ENCODE data around the gene SOX14. TPM values are rescaled to one million over a fixed set of nuclear protein-coding genes. Genes with fewer than 3 reads are reported as not detected.

The SOX14 gene
- total and polyA plus RNA-seq, 2 experiments from 2014 or later, result 0.39 TPM; not detected in 1

- TF ChIP-seq ETS1 (IDR thresholded peaks at IDR 0.05) (peak; percentile 81; the same call in 1 of the 2 replicates), NANOG (IDR thresholded peaks at IDR 0.05; ENCODE audit: borderline replicate concordance) (peak; percentile 79), POLR2AphosphoS5 (IDR thresholded peaks at IDR 0.05; ENCODE audit: low read depth) (no peak), CREB1 (CRISPR knock-in tag; IDR thresholded peaks at IDR 0.05; ENCODE audit: low read depth) (no peak), EZH2phosphoT487 (IDR thresholded peaks at IDR 0.05; ENCODE audit: unreplicated experiment) (no peak)
- peak overlapping the region; percentile 79 for H3K27ac Mint-ChIP-seq
Observed at GRCh38 chr3:137812023-137812422, 47.9 kb downstream of the SOX14 start.

DNA sequence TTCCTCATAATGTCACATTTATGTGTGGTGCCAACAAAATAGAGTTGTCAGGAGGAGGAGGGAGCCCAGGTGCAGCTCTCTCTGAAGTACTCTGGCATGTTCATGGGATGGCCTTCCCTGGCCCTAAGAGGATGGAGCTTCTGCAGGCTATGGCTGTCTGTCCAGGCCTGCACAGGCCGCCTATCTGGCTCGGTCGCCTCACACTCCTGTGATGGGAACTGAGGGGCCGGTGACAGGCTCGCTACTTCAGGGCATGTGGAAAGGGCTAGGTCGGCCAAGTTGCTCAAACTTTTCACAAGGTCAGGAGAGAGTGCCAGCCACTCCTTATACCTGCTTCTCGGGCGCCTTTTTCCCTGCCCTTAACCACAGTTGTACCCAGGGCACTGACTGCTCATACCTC is 51.1 kb downstream of the SOX14 start:
- Histone ChIP-seq H3K79me2 (replicated peaks; ENCODE audit: insufficient read depth) (no peaks in the 10 kb centered on the region), H3K4me3 (no peak overlapping the region), H2AFZ (no peak overlapping the region), H3K27ac (ENCODE audit: low read depth) (no peak overlapping the region), H3K4me1 (ENCODE audit: insufficient read depth) (peaks cover 33% of the 10 kb centered on the region), H3K36me3 (ENCODE audit: insufficient read depth) (no peaks in the 10 kb centered on the region), H3K9me2 (ENCODE audit: insufficient read depth) (peaks cover 4% of the 10 kb centered on the region; the same call in 1 of the 2 replicates), H4K20me1 (replicated peaks; ENCODE audit: insufficient read depth) (no peaks in the 10 kb centered on the region), H3F3A (replicated peaks; ENCODE audit: low read depth) (no peaks in the 10 kb centered on the region), H3K27me3 (ENCODE audit: insufficient read depth) (no peaks in the 10 kb centered on the region), H3K4me2 (no peak overlapping the region)
- Mint-ChIP-seq H3K27ac (no peak overlapping the region), H3K36me3 (ENCODE audit: low read depth) (no peaks in the 10 kb centered on the region; the same call in 2 of the 3 replicates), H3K27me3 (ENCODE audit: insufficient read depth, low read depth, poor library complexity) (peaks cover 3% of the 10 kb centered on the region), H3K4me1 (peaks cover 27% of the 10 kb centered on the region), H3K9me3 (peaks cover 3% of the 10 kb centered on the region), H3K4me3 (no peak overlapping the region)
- no peak for ATAC-seq
- no peak for DNase-seq (ENCODE audit: low spot score)
- TF ChIP-seq EZH2 (IDR thresholded peaks at IDR 0.05; ENCODE audit: low read depth, unreplicated experiment) (no peak), EZH2phosphoT487 (IDR thresholded peaks at IDR 0.05; ENCODE audit: unreplicated experiment) (no peak), CREB1 (CRISPR knock-in tag; IDR thresholded peaks at IDR 0.05; ENCODE audit: low read depth) (no peak), NANOG (IDR thresholded peaks at IDR 0.05; ENCODE audit: borderline replicate concordance) (no peak), ZNF331 (CRISPR knock-in tag; IDR thresholded peaks at IDR 0.05; ENCODE audit: low read depth) (no peak), ZNF114 (CRISPR knock-in tag; IDR thresholded peaks at IDR 0.05) (no peak), REST (IDR thresholded peaks at IDR 0.05; ENCODE audit: unreplicated experiment) (no peak), ETS1 (IDR thresholded peaks at IDR 0.05) (no peak), POLR2AphosphoS5 (IDR thresholded peaks at IDR 0.05; ENCODE audit: low read depth) (no peak), JUNB (IDR thresholded peaks at IDR 0.05; ENCODE audit: unreplicated experiment) (no peak)

More at GRCh38 chr3:137812023-137812422, 47.9 kb downstream of the SOX14 start:
- Mint-ChIP-seq H3K36me3 (ENCODE audit: low read depth) (no peaks in the 10 kb centered on the region; the same call in 2 of the 3 replicates), H3K4me1 (peaks cover 41% of the 10 kb centered on the region), H3K27me3 (ENCODE audit: insufficient read depth, low read depth, poor library complexity) (peaks cover 7% of the 10 kb centered on the region), H3K9me3 (peaks cover 3% of the 10 kb centered on the region), H3K4me3 (peak overlapping the region; percentile 53)
- Histone ChIP-seq H3K4me3 (peak overlapping the region; percentile 35), H3K4me1 (ENCODE audit: insufficient read depth) (peaks cover 48% of the 10 kb centered on the region), H3K79me2 (replicated peaks; ENCODE audit: insufficient read depth) (no peaks in the 10 kb centered on the region), H2AFZ (no peak overlapping the region), H4K20me1 (replicated peaks; ENCODE audit: insufficient read depth) (no peaks in the 10 kb centered on the region), H3K36me3 (ENCODE audit: insufficient read depth) (no peaks in the 10 kb centered on the region), H3K4me2 (peak overlapping the region; percentile 67), H3K27me3 (ENCODE audit: insufficient read depth) (no peaks in the 10 kb centered on the region), H3F3A (replicated peaks; ENCODE audit: low read depth) (no peaks in the 10 kb centered on the region), H3K27ac (ENCODE audit: low read depth) (peak overlapping the region; percentile 71; the same call in 1 of the 2 replicates), H3K9me2 (ENCODE audit: insufficient read depth) (peaks cover 10% of the 10 kb centered on the region; the same call in 1 of the 2 replicates)
- ATAC-seq (peak; percentile 46), DNase-seq (ENCODE audit: low spot score) (no peak)

Measured in GM23338 (cell line).